K562 (cell line): Measurements from ENCODE around the gene VWA1. TPM values are rescaled to one million over a fixed set of nuclear protein-coding genes. Genes with fewer than 3 reads are reported as not detected.
A peak's percentile ranks its signal among the peaks of the same experiment; 100 is the strongest.

ENCODE experiments used
- BRF1 ChIP-seq: IDR thresholded peaks from 3 replicates; pipeline ENCODE4 v1.6.1; 2011; ENCODE audit warnings: borderline replicate concordance, mild to moderate bottlenecking; ENCODE audit not compliant: insufficient read length; ENCODE audit errors: extremely low read depth
- CREB1 ChIP-seq, 2 experiments: sonication (generic) in 1 of 2; formaldehyde crosslinking in 1 of 2; IDR thresholded peaks; 2 replicates each; pipeline versions ENCODE4 v1.6.1 to v1.8.0; 2012 to 2022; ENCODE audit warnings: inconsistent platforms in 1 of 2, mild to moderate bottlenecking in 1 of 2, missing genetic modification reagents in 1 of 2, moderate library complexity in 1 of 2
- CXXC5 ChIP-seq: fragments of 250-450 bp; sonication (Bioruptor Pico); IDR thresholded peaks from 2 replicates; pipeline ENCODE4 v1.8.0; 2022; ENCODE audit warnings: inconsistent platforms, mild to moderate bottlenecking, moderate library complexity
- FOXA3 ChIP-seq, 2 experiments: fragments of 450-650 bp in 1 of 2; sonication (generic) in 1 of 2; formaldehyde crosslinking; IDR thresholded peaks in 1 of 2; conservative IDR thresholded peaks in 1 of 2; 2 replicates each; pipeline versions ENCODE4 v1.4.0 to v1.8.0; 2020 to 2022; ENCODE audit warnings: mild to moderate bottlenecking in 2 of 2, missing genetic modification reagents in 1 of 2
- GABPB1 ChIP-seq: sonication (generic); formaldehyde crosslinking; IDR thresholded peaks from 2 replicates; pipeline ENCODE4 v1.8.0; 2022; ENCODE audit warnings: mild to moderate bottlenecking, missing genetic modification reagents
- JUND ChIP-seq, 2 experiments: IDR thresholded peaks; 2 replicates in 1 of 2; 3 replicates in 1 of 2; pipeline ENCODE4 v1.6.1; 2011; ENCODE audit warnings: borderline replicate concordance in 2 of 2, low read depth in 2 of 2, low read length in 2 of 2, improper control_type of control experiment in 1 of 2, missing biosample characterization in 1 of 2, missing genetic modification characterization in 1 of 2, missing genetic modification reagents in 1 of 2
- MEF2D ChIP-seq: conservative IDR thresholded peaks from 2 replicates; pipeline ENCODE4 v1.6.1; 2016; ENCODE audit warnings: low read depth, missing genetic modification characterization, missing compliant biosample characterization
- RAD21 ChIP-seq, 2 experiments: fragments of 250-450 bp in 1 of 2; fragments of 450-650 bp in 1 of 2; sonication (Bioruptor Pico) in 1 of 2; formaldehyde crosslinking in 1 of 2; IDR thresholded peaks in 1 of 2; conservative IDR thresholded peaks in 1 of 2; 2 replicates each; pipeline versions ENCODE4 v1.4.0 to v1.8.0; 2020 to 2022; ENCODE audit warnings: mild to moderate bottlenecking in 2 of 2, moderate library complexity in 1 of 2
- RCOR1 ChIP-seq, 2 experiments: IDR thresholded peaks; 2 replicates each; pipeline ENCODE4 v1.6.1; 2012; ENCODE audit warnings: low read depth in 2 of 2, low read length in 2 of 2, borderline replicate concordance in 1 of 2, improper control_type of control experiment in 1 of 2
- SRF ChIP-seq, 2 experiments: fragments of 250-450, 450-650 bp in 1 of 2; sonication (Bioruptor Pico) in 1 of 2; sonication (generic) in 1 of 2; formaldehyde crosslinking; IDR thresholded peaks; 2 replicates each; pipeline versions ENCODE4 v1.5.0 to v1.5.1; 2020 to 2022; ENCODE audit warnings: mild to moderate bottlenecking in 1 of 2, missing genetic modification reagents in 1 of 2
- XRCC5 ChIP-seq: fragments of 200-400 bp; formaldehyde crosslinking; IDR thresholded peaks from 2 replicates; pipeline ENCODE4 v1.6.1; 2017; ENCODE audit warnings: low read depth, mild to moderate bottlenecking, low read length
- ZNF699 ChIP-seq: fragments of 250-450 bp; sonication (Bioruptor Pico); IDR thresholded peaks from 2 replicates; pipeline ENCODE4 v1.8.0; 2021; ENCODE audit warnings: mild to moderate bottlenecking, moderate library complexity; ENCODE audit not compliant: insufficient replicate concordance
- polyA plus RNA-seq, 8 experiments: library from polyadenylated mRNA; depleted of rRNA in 4 of 8; stranded (reverse) in 5 of 8; unstranded in 3 of 8; fragments of >200 nt; fragmentation: Nextera tagmentation in 2 of 8; fragmentation: Illumina TruSeq in 1 of 8; extraction: Ambion mirVana in 2 of 8; extraction: Trizol in 1 of 8; gene quantifications; 2 replicates each; pipeline versions ENCODE4 v1.2.1 to v1.2.3, GENCODE V29; 2011 to 2014; ENCODE audit warnings: inconsistent platforms in 1 of 8, missing spikeins in 1 of 8
- total RNA-seq, 7 experiments: library from RNA; depleted of rRNA in 6 of 7; stranded (reverse); fragments of >200 nt in 6 of 7; fragmentation: Illumina TruSeq in 2 of 7; extraction: Trizol in 2 of 7; gene quantifications; 2 replicates each; pipeline versions ENCODE4 v1.2.1 to v1.2.3, GENCODE V29; 2011 to 2021; ENCODE audit warnings: low replicate concordance in 1 of 7
- TF ChIP-seq, protein P1 (sequence below), 2 experiments: IDR thresholded peaks in 1 of 2; conservative IDR thresholded peaks in 1 of 2; 2 replicates each; pipeline ENCODE4 v1.6.1; 2016; ENCODE audit warnings: low read depth in 2 of 2, mild to moderate bottlenecking in 1 of 2, missing compliant biosample characterization in 1 of 2, missing genetic modification characterization in 1 of 2, moderate library complexity in 1 of 2
- TF ChIP-seq, protein P2 (sequence below): conservative IDR thresholded peaks from 2 replicates; pipeline ENCODE4 v1.6.1; 2011; ENCODE audit warnings: low read depth, mild to moderate bottlenecking, low read length; ENCODE audit not compliant: control insufficient read depth
- TF ChIP-seq, protein P3 (sequence below), 2 experiments: fragments of 450-650 bp in 1 of 2; IDR thresholded peaks; 2 replicates each; pipeline ENCODE4 v1.6.1; 2011 to 2017; ENCODE audit warnings: low read depth in 2 of 2, antibody characterized with exemption in 1 of 2, borderline replicate concordance in 1 of 2, low read length in 1 of 2, mild to moderate bottlenecking in 1 of 2, mixed read lengths in 1 of 2; ENCODE audit not compliant: control insufficient read depth in 1 of 2

Gene VWA1
- total and polyA plus RNA-seq, 9 of the 15 experiments (the other 6 are each of a cell fraction or from before 2014, with no cell fraction given), result 0.01 to 6.4 (median 0.85) TPM

DNA sequence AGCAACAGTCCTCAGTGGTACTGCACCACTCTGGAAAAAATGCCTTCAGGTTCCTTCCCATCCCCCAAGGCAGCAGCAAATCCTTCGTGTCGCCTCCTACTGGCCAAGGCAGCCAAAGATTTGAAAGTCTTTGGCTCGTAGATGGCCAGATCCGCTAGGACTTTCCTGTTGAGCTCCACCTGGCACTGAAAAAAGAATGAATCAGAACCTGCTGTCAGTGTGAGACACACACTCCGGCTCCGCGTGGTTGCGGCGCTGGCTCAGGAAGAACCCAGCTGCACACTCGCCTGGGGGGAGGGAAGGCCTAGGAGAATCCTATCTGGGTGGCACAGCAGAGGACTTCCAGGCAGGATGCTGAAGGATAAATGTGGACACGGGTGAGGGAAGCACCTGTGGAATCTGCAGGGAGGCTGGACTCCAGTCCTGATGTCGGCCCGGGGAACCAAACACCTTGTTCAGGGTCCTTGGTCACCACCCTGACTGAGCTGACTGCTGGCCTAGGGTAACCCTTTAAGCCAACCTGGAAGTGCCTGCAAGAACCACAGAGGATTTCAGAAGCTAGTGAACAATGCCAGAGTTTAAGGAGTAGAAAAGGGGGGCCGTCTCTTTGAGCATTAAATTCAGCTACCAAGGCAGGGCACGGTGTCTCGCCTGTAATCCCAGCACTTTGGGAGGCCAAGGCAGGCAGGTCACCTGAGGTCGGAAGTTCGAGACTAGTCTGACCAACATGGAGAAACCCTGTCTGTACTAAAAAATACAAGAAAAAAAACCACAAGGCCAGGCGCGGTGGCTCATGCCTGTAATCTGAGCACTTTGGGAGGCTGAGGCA is 33.2 kb upstream of the VWA1 start (continued):
- TF ChIP-seq RCOR1 (IDR thresholded peaks at IDR 0.05; ENCODE audit: borderline replicate concordance in 1 of 2, low read depth in 2 of 2, low read length in 2 of 2), result peak in 1 of 2 experiments; percentile 29; a peak in 1 of 4 replicates
- no peak for TF ChIP-seq SRF (CRISPR knock-in tag; IDR thresholded peaks at IDR 0.05)
- TF ChIP-seq, protein P1, sequence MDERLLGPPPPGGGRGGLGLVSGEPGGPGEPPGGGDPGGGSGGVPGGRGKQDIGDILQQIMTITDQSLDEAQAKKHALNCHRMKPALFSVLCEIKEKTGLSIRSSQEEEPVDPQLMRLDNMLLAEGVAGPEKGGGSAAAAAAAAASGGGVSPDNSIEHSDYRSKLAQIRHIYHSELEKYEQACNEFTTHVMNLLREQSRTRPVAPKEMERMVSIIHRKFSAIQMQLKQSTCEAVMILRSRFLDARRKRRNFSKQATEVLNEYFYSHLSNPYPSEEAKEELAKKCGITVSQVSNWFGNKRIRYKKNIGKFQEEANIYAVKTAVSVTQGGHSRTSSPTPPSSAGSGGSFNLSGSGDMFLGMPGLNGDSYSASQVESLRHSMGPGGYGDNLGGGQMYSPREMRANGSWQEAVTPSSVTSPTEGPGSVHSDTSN (CRISPR knock-in tag; IDR thresholded peaks at IDR 0.05; ENCODE audit: low read depth), result no peak
- TF ChIP-seq, protein P1 (tag; conservative IDR thresholded peaks at IDR 0.05; ENCODE audit: low read depth), result 0 out of 2 replicates have a peak, but pooled peaks have one; percentile 27
- peak; percentile 29 to 53; a peak in 3 of 4 replicates for TF ChIP-seq RAD21 (CRISPR knock-in tag; conservative IDR thresholded peaks at IDR 0.05 in 1 of 2, IDR thresholded peaks at IDR 0.05 in 1 of 2)
- no peak for TF ChIP-seq BRF1
- peak; percentile 73; the same call in 1 of the 2 replicates for TF ChIP-seq XRCC5
- TF ChIP-seq CREB1 (IDR thresholded peaks at IDR 0.05), result 0 out of 2 replicates have a peak, but pooled peaks have one; percentile 12
- no peak for TF ChIP-seq CREB1 (CRISPR knock-in tag; IDR thresholded peaks at IDR 0.05)
- peak; percentile 39; the same call in 1 of the 2 replicates for TF ChIP-seq GABPB1 (CRISPR knock-in tag)
- TF ChIP-seq, protein P2, sequence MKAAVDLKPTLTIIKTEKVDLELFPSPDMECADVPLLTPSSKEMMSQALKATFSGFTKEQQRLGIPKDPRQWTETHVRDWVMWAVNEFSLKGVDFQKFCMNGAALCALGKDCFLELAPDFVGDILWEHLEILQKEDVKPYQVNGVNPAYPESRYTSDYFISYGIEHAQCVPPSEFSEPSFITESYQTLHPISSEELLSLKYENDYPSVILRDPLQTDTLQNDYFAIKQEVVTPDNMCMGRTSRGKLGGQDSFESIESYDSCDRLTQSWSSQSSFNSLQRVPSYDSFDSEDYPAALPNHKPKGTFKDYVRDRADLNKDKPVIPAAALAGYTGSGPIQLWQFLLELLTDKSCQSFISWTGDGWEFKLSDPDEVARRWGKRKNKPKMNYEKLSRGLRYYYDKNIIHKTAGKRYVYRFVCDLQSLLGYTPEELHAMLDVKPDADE, result 0 out of 2 replicates have a peak, but pooled peaks have one; percentile 2
- TF ChIP-seq CXXC5 (CRISPR knock-in tag), result peak; percentile 36; the same call in 1 of the 2 replicates
- TF ChIP-seq, protein P3, sequence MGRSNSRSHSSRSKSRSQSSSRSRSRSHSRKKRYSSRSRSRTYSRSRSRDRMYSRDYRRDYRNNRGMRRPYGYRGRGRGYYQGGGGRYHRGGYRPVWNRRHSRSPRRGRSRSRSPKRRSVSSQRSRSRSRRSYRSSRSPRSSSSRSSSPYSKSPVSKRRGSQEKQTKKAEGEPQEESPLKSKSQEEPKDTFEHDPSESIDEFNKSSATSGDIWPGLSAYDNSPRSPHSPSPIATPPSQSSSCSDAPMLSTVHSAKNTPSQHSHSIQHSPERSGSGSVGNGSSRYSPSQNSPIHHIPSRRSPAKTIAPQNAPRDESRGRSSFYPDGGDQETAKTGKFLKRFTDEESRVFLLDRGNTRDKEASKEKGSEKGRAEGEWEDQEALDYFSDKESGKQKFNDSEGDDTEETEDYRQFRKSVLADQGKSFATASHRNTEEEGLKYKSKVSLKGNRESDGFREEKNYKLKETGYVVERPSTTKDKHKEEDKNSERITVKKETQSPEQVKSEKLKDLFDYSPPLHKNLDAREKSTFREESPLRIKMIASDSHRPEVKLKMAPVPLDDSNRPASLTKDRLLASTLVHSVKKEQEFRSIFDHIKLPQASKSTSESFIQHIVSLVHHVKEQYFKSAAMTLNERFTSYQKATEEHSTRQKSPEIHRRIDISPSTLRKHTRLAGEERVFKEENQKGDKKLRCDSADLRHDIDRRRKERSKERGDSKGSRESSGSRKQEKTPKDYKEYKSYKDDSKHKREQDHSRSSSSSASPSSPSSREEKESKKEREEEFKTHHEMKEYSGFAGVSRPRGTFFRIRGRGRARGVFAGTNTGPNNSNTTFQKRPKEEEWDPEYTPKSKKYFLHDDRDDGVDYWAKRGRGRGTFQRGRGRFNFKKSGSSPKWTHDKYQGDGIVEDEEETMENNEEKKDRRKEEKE (IDR thresholded peaks at IDR 0.05; ENCODE audit: borderline replicate concordance in 1 of 2, control insufficient read depth in 1 of 2, low read depth in 2 of 2, low read length in 1 of 2), result 0 out of 4 replicates have a peak, but pooled peaks of 1 of the 2 experiments have one; percentile 3
- TF ChIP-seq FOXA3 (CRISPR knock-in tag; conservative IDR thresholded peaks at IDR 0.05 in 1 of 2, IDR thresholded peaks at IDR 0.05 in 1 of 2), result peak in 1 of 2 experiments; percentile 38; a peak in 1 of 4 replicates
- 0 out of 2 replicates have a peak, but pooled peaks have one; percentile 9 for TF ChIP-seq MEF2D (tag)
- TF ChIP-seq JUND (IDR thresholded peaks at IDR 0.05; ENCODE audit: borderline replicate concordance, low read depth, low read length), result peak; percentile 27; the same call in 1 of the 2 replicates
- peak; percentile 14; the same call in 1 of the 3 replicates for TF ChIP-seq JUND (tag; IDR thresholded peaks at IDR 0.05; ENCODE audit: borderline replicate concordance, low read depth, low read length)
- no peak for TF ChIP-seq ZNF699 (CRISPR knock-in tag)
